CD4-positive, alpha-beta T cell (primary cell): ENCODE data around the gene ZFP14. TPM values are rescaled to one million over a fixed set of nuclear protein-coding genes. Genes with fewer than 3 reads are reported as not detected.

ENCODE experiments used
- ATAC-seq: fragments of 200-7000 bp; cut with Tn5 transposase; one replicate; pipeline ENCODE4 v1.10.0; 2022; ENCODE audit warnings: mild to moderate bottlenecking; ENCODE audit not compliant: poor library complexity
- CTCF ChIA-PET: fragments of 350-600 bp; sonication (Branson Sonifier 250); formaldehyde crosslinking; loops from one replicate; lab custom pipeline; 2021; ENCODE audit warnings: antibody characterized with exemption, inconsistent platforms; lab: Charles Lee
- POLR2A ChIA-PET: fragments of 350-600 bp; sonication (Branson Sonifier 250); formaldehyde crosslinking; loops from one replicate; lab custom pipeline; 2021; ENCODE audit warnings: antibody characterized with exemption, inconsistent platforms; lab: Charles Lee
- DNase-seq, 14 experiments: peaks; one replicate each; pipeline ENCODE4 v3.0.0-alpha.2; 2013 to 2020; ENCODE audit warnings: mixed read lengths in 2 of 14
- H3K27ac ChIP-seq, 2 donors: one replicate each; pipeline versions ENCODE4 v1.5.1 to v1.7.0; 2013; ENCODE audit warnings: low read length in 2 of 2, low read depth in 1 of 2, mild to moderate bottlenecking in 1 of 2
- H3K27me3 ChIP-seq, 2 experiments: 1 replicate in 1 of 2; 2 replicates in 1 of 2; pipeline versions ENCODE4 v1.6.1 to v1.7.0; 2013; ENCODE audit warnings: low read length in 2 of 2, control low read depth in 1 of 2, mild to moderate bottlenecking in 1 of 2, moderate library complexity in 1 of 2; ENCODE audit not compliant: insufficient read depth in 2 of 2, control insufficient read depth in 1 of 2
- H3K36me3 ChIP-seq: one replicate; pipeline ENCODE4 v1.6.1; 2013; ENCODE audit warnings: low read length, control low read depth; ENCODE audit not compliant: insufficient read depth
- H3K4me1 ChIP-seq: one replicate; pipeline ENCODE4 v1.6.1; 2013; ENCODE audit warnings: low read length, control low read depth; ENCODE audit not compliant: insufficient read depth
- H3K4me3 ChIP-seq: one replicate; pipeline ENCODE4 v1.5.1; 2013; ENCODE audit warnings: mild to moderate bottlenecking, low read length, moderate library complexity
- H3K9me3 ChIP-seq, 2 experiments: 1 replicate in 1 of 2; 2 replicates in 1 of 2; pipeline versions ENCODE4 v1.6.1 to v1.7.0; 2013; ENCODE audit warnings: low read length in 2 of 2, mild to moderate bottlenecking in 2 of 2, control low read depth in 1 of 2, moderate library complexity in 1 of 2; ENCODE audit not compliant: control insufficient read depth in 1 of 2, insufficient read depth in 1 of 2
- H3K27ac Mint-ChIP-seq: one replicate; pipeline ENCODE4 v1.8.0; 2020; ENCODE audit warnings: mixed read lengths
- H3K27me3 Mint-ChIP-seq: one replicate; pipeline ENCODE4 v1.8.0; 2021; ENCODE audit warnings: mixed read lengths
- H3K36me3 Mint-ChIP-seq: one replicate; pipeline ENCODE4 v1.8.0; 2021; ENCODE audit warnings: low read depth, mixed read lengths
- H3K4me1 Mint-ChIP-seq: one replicate; pipeline ENCODE4 v1.8.0; 2021; ENCODE audit warnings: low read depth, mixed read lengths
- H3K4me3 Mint-ChIP-seq: one replicate; pipeline ENCODE4 v1.8.0; 2020; ENCODE audit warnings: mild to moderate bottlenecking, mixed read lengths
- H3K9me3 Mint-ChIP-seq: one replicate; pipeline ENCODE4 v1.8.0; 2020; ENCODE audit warnings: mixed read lengths
- CTCF ChIP-seq: fragments of 200-600 bp; IDR thresholded peaks from one replicate; pipeline ENCODE4 v1.8.0; 2022; ENCODE audit warnings: antibody characterized with exemption, mild to moderate bottlenecking
- intact Hi-C, 2 experiments: fragments of 100-400 bp; cut with DNase I in 1 of 2; cut with micrococcal nuclease in 1 of 2; formaldehyde crosslinking; loops; one replicate each; pipeline versions ENCODE4 v1.15.1 to v1.9.0; 2023 to 2025; cut with DNase I, micrococcal nuclease
- polyA plus RNA-seq, 2 donors: library from polyadenylated mRNA; unstranded; fragments of 120-200 nt; gene quantifications; one replicate each; pipeline ENCODE4 v1.2.1, GENCODE V29; 2013
- total RNA-seq, 174 experiments: library from RNA in 2 of 174; stranded (reverse) in 2 of 174; gene quantifications; one replicate each; pipeline ENCODE4 v1.2.3 and lab custom pipeline; 2021 to 2026

Gene ZFP14
- 1 to 10 TPM; 3.7 to 4.4 TPM for total RNA-seq
- polyA plus RNA-seq (2013, experiment 1 of 2), result 7.5 TPM
- polyA plus RNA-seq (2013, experiment 2 of 2), result 5.2 TPM
- total RNA-seq (lab: John Stamatoyannopoulos, UW), result 2.3 to 76.1 (median 27.8) reads per million in 172 experiments

DNA sequence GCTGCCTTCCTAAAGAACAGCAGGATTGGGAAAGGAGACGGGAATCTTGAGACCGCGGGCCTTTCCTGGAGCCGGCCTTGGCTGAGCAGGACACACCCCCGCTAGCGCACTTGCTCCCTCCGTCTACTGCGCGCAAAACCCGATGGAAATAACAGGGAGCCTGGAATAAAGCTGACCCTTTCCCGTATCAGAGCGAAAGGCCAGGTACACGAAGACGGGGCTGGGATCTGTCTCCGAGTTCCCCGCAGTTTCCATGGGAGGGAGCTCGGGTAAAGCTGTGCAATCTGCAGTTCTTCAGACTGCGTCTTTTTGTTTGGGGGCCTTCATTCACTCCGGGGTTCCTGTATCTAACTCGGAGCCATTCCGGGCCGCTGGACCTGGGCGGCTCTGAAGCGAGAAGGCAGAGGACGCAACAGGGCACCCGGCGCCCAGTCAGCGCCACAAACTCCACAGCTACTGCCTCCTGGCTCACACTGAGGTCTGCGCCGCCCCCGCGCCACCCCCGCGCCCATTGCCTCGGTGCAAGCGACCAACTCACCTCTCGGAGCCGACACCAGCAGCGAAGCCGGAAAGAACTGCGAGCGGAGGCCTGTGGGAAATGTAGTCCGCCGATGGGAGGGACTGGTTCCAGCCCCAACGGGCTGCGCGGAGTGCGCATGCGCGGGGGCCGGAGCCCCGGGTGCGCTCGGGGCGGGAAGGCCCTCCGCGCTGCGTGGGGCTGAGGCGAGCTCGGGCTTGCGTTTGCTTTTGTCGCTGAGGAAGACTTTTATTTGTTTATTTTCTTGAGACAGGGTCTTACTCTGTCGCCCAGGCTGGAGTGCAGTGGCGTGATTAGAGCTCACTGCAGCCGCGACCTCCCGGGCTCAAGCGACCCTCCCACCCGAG is at the start of gene ZFP14:
ZFP14 (minus strand) TSS at position 577 of the 885 bp plus-strand sequence. CDS start 11,309 bp downstream, outside the sequence.
- H3K9me3 Mint-ChIP-seq, result peaks cover 6% of the 10 kb centered on the region
- CTCF ChIA-PET, result interaction anchor here (0.7 to 1.4 kb wide), 4 partner anchors 108 to 471 kb away, joined by 3 to 7 read pairs (median 4); partner anchors contain the start of genes ZNF345 and ZNF790
- POLR2A ChIA-PET, result interaction anchor here (0.6 to 2.9 kb wide), 13 partner anchors 110 to 1400 kb away, joined by 3 to 23 read pairs (median 5); partner anchors contain the start of genes ZNF146, ZNF260, ZNF345 and ZNF382

GRCh38 chr19:36423925-36424324 is 44.9 kb upstream of the ZFP14 start:
- Mint-ChIP-seq H3K27ac (no peak overlapping the region), H3K4me1 (peaks cover 6% of the 10 kb centered on the region), H3K36me3 (peaks cover 34% of the 10 kb centered on the region), H3K9me3 (peaks cover 18% of the 10 kb centered on the region), H3K4me3 (no peak overlapping the region), H3K27me3 (peaks cover 57% of the 10 kb centered on the region)
- no peak overlapping the region for H3K4me3 ChIP-seq
- H3K27ac ChIP-seq, result no peak overlapping the region
- ChIA-PET POLR2A (no interaction called here), CTCF (no interaction called here)
- H3K36me3 ChIP-seq, result no peaks in the 10 kb centered on the region
- no peak for DNase-seq
- H3K27me3 ChIP-seq, result peaks cover 16 to 23% of the 10 kb centered on the region in 2 experiments
- no peak for TF ChIP-seq CTCF
- peaks cover 33 to 35% of the 10 kb centered on the region in 2 experiments for H3K9me3 ChIP-seq
- intact Hi-C loops, result no loop called here
- no peak for ATAC-seq
- peaks cover 5% of the 10 kb centered on the region for H3K4me1 ChIP-seq

More for the DNA sequence above, at the start of gene ZFP14:
- peaks cover 4% of the 10 kb centered on the region for H3K36me3 ChIP-seq
- H3K9me3 ChIP-seq, result peaks cover 13 to 25% of the 10 kb centered on the region in 2 experiments
- intact Hi-C loops, result loop anchor here (1.0 to 5.0 kb wide), 16 partner anchors 38 to 1093 kb away; partner anchors contain the start of genes ZNF568 (in 2 of the 2), ZNF829 (in 2 of the 2), ZFP82 (in 1 of the 2) and ZNF146 (in 1 of the 2)
- no peaks in the 10 kb centered on the region for H3K27me3 Mint-ChIP-seq
- H3K36me3 Mint-ChIP-seq, result peaks cover 56% of the 10 kb centered on the region
- peak within 1 kb of the TSS; percentile 98 for H3K4me3 Mint-ChIP-seq
- H3K27me3 ChIP-seq, result no peaks in the 10 kb centered on the region
- DNase-seq (peak; percentile 89 to 97 (median 93)), ATAC-seq (peak; percentile 97)
- peak within 1 kb of the TSS; percentile 74 to 84 for H3K27ac ChIP-seq
- peak; percentile 39 for TF ChIP-seq CTCF
- H3K4me1 Mint-ChIP-seq, result peaks cover 21% of the 10 kb centered on the region
- H3K27ac Mint-ChIP-seq, result peak within 1 kb of the TSS; percentile 99
- H3K4me3 ChIP-seq, result peak within 1 kb of the TSS; percentile 77
- H3K4me1 ChIP-seq, result peaks cover 18% of the 10 kb centered on the region

GRCh38 chr19:36421749-36422481 is 42.9 kb upstream of the ZFP14 start:
- no peak for DNase-seq

More at GRCh38 chr19:36421749-36422481, 42.9 kb upstream of the ZFP14 start:
- H3K4me3 Mint-ChIP-seq, result peak overlapping the region; percentile 65
- intact Hi-C loops, result no loop called here
- no peak for ATAC-seq
- peaks cover 14% of the 10 kb centered on the region for H3K9me3 Mint-ChIP-seq
- no peak overlapping the region for H3K4me3 ChIP-seq
- H3K27me3 ChIP-seq, result peaks cover 16 to 23% of the 10 kb centered on the region in 2 experiments
- H3K9me3 ChIP-seq, result peaks cover 29 to 35% of the 10 kb centered on the region in 2 experiments
- H3K36me3 Mint-ChIP-seq, result peaks cover 50% of the 10 kb centered on the region
- H3K36me3 ChIP-seq, result no peaks in the 10 kb centered on the region
- ChIA-PET POLR2A (no interaction called here), CTCF (no interaction called here)
- H3K27me3 Mint-ChIP-seq, result peaks cover 53% of the 10 kb centered on the region
- H3K27ac ChIP-seq, result no peak overlapping the region
- H3K27ac Mint-ChIP-seq, result no peak overlapping the region
- TF ChIP-seq CTCF, result no peak
- peaks cover 26% of the 10 kb centered on the region for H3K4me1 Mint-ChIP-seq
- peaks cover 19% of the 10 kb centered on the region for H3K4me1 ChIP-seq
